A549 (cell line): ENCODE data around the gene GRPR. TPM values are rescaled to one million over a fixed set of nuclear protein-coding genes. Genes with fewer than 3 reads are reported as not detected.

Experiments used
- ATAC-seq, 2 experiments: fragments of 200-7000 bp in 1 of 2; fragments of >200 bp in 1 of 2; cut with Nextera tagmentation in 1 of 2; cut with Tn5 transposase in 1 of 2; 3 replicates each; pipeline versions ENCODE4 v1.8.0 to v1.9.1; 2018 to 2020; ENCODE audit warnings: mild to moderate bottlenecking in 1 of 2, moderate library complexity in 1 of 2
- CTCF ChIA-PET: fragments of 300-600 bp; sonication (Branson Sonifier 250); formaldehyde crosslinking; extraction: SDS; loops from one replicate; lab custom pipeline; 2021; ENCODE audit warnings: antibody characterized with exemption, inconsistent platforms; lab: Yijun Ruan, JAX
- POLR2A ChIA-PET: fragments of 350-600 bp; formaldehyde crosslinking; extraction: SDS; loops from one replicate; lab custom pipeline; 2021; ENCODE audit warnings: antibody characterized with exemption, inconsistent platforms; lab: Yijun Ruan, JAX
- DNase-seq, 2 experiments: peaks; one replicate each; pipeline versions ENCODE4 v3.0.0 to v3.0.0-alpha.2; 2011 to 2016; ENCODE audit warnings: low read depth in 1 of 2, low spot score in 1 of 2
- FAIRE-seq: peaks from 2 replicates; lab custom pipeline; 2011; peaks lifted over from hg19 to GRCh38; lab: Jason Lieb, UNC
- H3K27ac ChIP-seq, 2 experiments: fragments of >200 bp; sonication (Bioruptor Twin); formaldehyde crosslinking; 3 replicates each; pipeline ENCODE4 v1.5.1; 2016 to 2017
- H3K4me1 ChIP-seq: fragments of >200 bp; sonication (Bioruptor Twin); formaldehyde crosslinking; 3 replicates; pipeline ENCODE4 v1.6.1; 2016
- H3K4me2 ChIP-seq: fragments of >200 bp; sonication (Bioruptor Twin); formaldehyde crosslinking; 3 replicates; pipeline ENCODE4 v1.6.1; 2016
- H3K4me3 ChIP-seq: fragments of >200 bp; sonication (Bioruptor Twin); formaldehyde crosslinking; 3 replicates; pipeline ENCODE4 v1.5.1; 2016
- H3K9me3 ChIP-seq: fragments of >200 bp; sonication (Bioruptor Twin); formaldehyde crosslinking; 3 replicates; pipeline ENCODE4 v1.6.1; 2016
- ATOH8 ChIP-seq: fragments of 250-450 bp; sonication (Bioruptor Pico); IDR thresholded peaks from 2 replicates; pipeline ENCODE4 v1.5.0; 2020; ENCODE audit warnings: low read depth, mild to moderate bottlenecking, moderate library complexity
- BHLHE40 ChIP-seq: IDR thresholded peaks from 2 replicates; pipeline ENCODE4 v1.6.1; 2012; ENCODE audit warnings: low read depth, low read length, inconsistent platforms
- CHD4 ChIP-seq: fragments of 200-600 bp; sonication (generic); IDR thresholded peaks from 2 replicates; pipeline ENCODE4 v1.6.1; 2016; ENCODE audit warnings: antibody characterized with exemption, mild to moderate bottlenecking, borderline replicate concordance
- CTCF ChIP-seq: fragments of >200 bp; sonication (Bioruptor Twin); formaldehyde crosslinking; IDR thresholded peaks from 3 replicates; pipeline ENCODE4 v1.5.1; 2016
- E2F6 ChIP-seq: IDR thresholded peaks from 2 replicates; pipeline ENCODE4 v1.6.1; 2012; ENCODE audit warnings: low read depth, borderline replicate concordance
- FOSL2 ChIP-seq, 2 experiments: fragments of 450-650 bp in 1 of 2; fragments of >200 bp in 1 of 2; sonication (Bioruptor Twin) in 1 of 2; formaldehyde crosslinking; IDR thresholded peaks; 2 replicates each; pipeline versions ENCODE4 v1.5.0 to v1.6.1; 2016 to 2020; ENCODE audit warnings: mild to moderate bottlenecking in 1 of 2, moderate library complexity in 1 of 2
- GATA3 ChIP-seq: IDR thresholded peaks from 2 replicates; pipeline ENCODE4 v1.6.1; 2012; ENCODE audit warnings: borderline replicate concordance
- HEYL ChIP-seq: fragments of 250-450 bp; sonication (Bioruptor Pico); IDR thresholded peaks from 2 replicates; pipeline ENCODE4 v1.8.0; 2021; ENCODE audit warnings: mild to moderate bottlenecking, moderate library complexity
- HMGXB4 ChIP-seq: fragments of 250-450 bp; sonication (Bioruptor Pico); IDR thresholded peaks from 2 replicates; pipeline ENCODE4 v1.5.0; 2021; ENCODE audit warnings: mild to moderate bottlenecking, moderate library complexity, borderline replicate concordance
- HOXA7 ChIP-seq: fragments of 250-450 bp; sonication (Bioruptor Pico); IDR thresholded peaks from 2 replicates; pipeline ENCODE4 v1.5.0; 2020; ENCODE audit warnings: mild to moderate bottlenecking, moderate library complexity
- JUNB ChIP-seq: fragments of >200 bp; sonication (Bioruptor Twin); formaldehyde crosslinking; IDR thresholded peaks from 2 replicates; pipeline ENCODE4 v1.6.1; 2016
- MAX ChIP-seq: IDR thresholded peaks from 2 replicates; pipeline ENCODE4 v1.6.1; 2012
- MAZ ChIP-seq: fragments of 150-350 bp; IDR thresholded peaks from 2 replicates; pipeline ENCODE4 v1.6.1; 2014; ENCODE audit warnings: antibody characterized with exemption, low read depth, low read length, borderline replicate concordance
- MYC ChIP-seq: IDR thresholded peaks from 2 replicates; pipeline ENCODE4 v1.6.1; 2012; ENCODE audit warnings: mild to moderate bottlenecking, inconsistent platforms, low read length, improper control_type of control experiment, borderline replicate concordance
- PHF8 ChIP-seq: fragments of 200-600 bp; sonication (generic); IDR thresholded peaks from 2 replicates; pipeline ENCODE4 v1.6.1; 2016; ENCODE audit warnings: low read depth, mild to moderate bottlenecking, antibody characterized with exemption, moderate library complexity, borderline replicate concordance
- RAD21 ChIP-seq, 2 experiments: fragments of >200 bp in 1 of 2; sonication (Bioruptor Twin) in 1 of 2; formaldehyde crosslinking in 1 of 2; IDR thresholded peaks in 1 of 2; conservative IDR thresholded peaks in 1 of 2; 2 replicates in 1 of 2; 3 replicates in 1 of 2; pipeline ENCODE4 v1.6.1; 2012 to 2018; ENCODE audit warnings: inconsistent platforms in 1 of 2
- RNF2 ChIP-seq: fragments of 200-600 bp; sonication (generic); IDR thresholded peaks from 2 replicates; pipeline ENCODE4 v1.6.1; 2016; ENCODE audit warnings: low read depth, mild to moderate bottlenecking, antibody characterized with exemption, moderate library complexity, borderline replicate concordance
- SMC3 ChIP-seq: fragments of >200 bp; sonication (Bioruptor Twin); formaldehyde crosslinking; IDR thresholded peaks from 3 replicates; pipeline ENCODE4 v1.6.1; 2018; ENCODE audit warnings: inconsistent platforms
- SREBF2 ChIP-seq: fragments of 450-650 bp; IDR thresholded peaks from 2 replicates; pipeline ENCODE4 v1.6.1; 2014; ENCODE audit warnings: mild to moderate bottlenecking, moderate library complexity
- ZC3H11A ChIP-seq: fragments of 450-650 bp; IDR thresholded peaks from 2 replicates; pipeline ENCODE4 v1.6.1; 2014; ENCODE audit warnings: antibody characterized with exemption, mild to moderate bottlenecking
- ZFP36 ChIP-seq: fragments of 450-650 bp; IDR thresholded peaks from 2 replicates; pipeline ENCODE4 v1.6.1; 2014; ENCODE audit warnings: borderline replicate concordance; ENCODE audit not compliant: partially characterized antibody
- ZSCAN20 ChIP-seq: fragments of 250-450 bp; sonication (Bioruptor Pico); IDR thresholded peaks from 2 replicates; pipeline ENCODE4 v1.8.0; 2022; ENCODE audit warnings: mild to moderate bottlenecking, moderate library complexity
- WGBS: methylation state at CpG from one replicate; pipeline ENCODE4 v1.1.6; 2017; ENCODE audit errors: missing lambda C conversion rate; 5-methylcytosine and 5-hydroxymethylcytosine counted together
- polyA plus RNA-seq, 4 experiments: library from polyadenylated mRNA; depleted of rRNA in 3 of 4; stranded (reverse); fragments of >200 nt; fragmentation: RNase III in 1 of 4; extraction: RNeasy Plus Mini Kit Qiagen cat#74134 plus additional on column Dnase treatment in 1 of 4; gene quantifications; 2 replicates in 3 of 4; 3 replicates in 1 of 4; pipeline ENCODE4 v1.2.3, GENCODE V29; 2011 to 2017

Gene GRPR
- polyA plus RNA-seq, 2 of the 4 experiments (the other 2 are of a cell fraction) = 0.04 to 0.06 TPM

GRCh38 chrX:16171944-16172343, 48.6 kb downstream of the GRPR start:
- CTCF ChIA-PET = interaction anchor here (0.6 kb wide), 1 partner anchor 40 kb away, joined by 3 read pairs; no protein-coding TSS in a partner anchor
- Histone ChIP-seq H3K27ac (no peak overlapping the region), H3K9me3 (no peaks in the 10 kb centered on the region), H3K4me3 (no peak overlapping the region), H3K4me2 (no peak overlapping the region), H3K4me1 (no peaks in the 10 kb centered on the region)
- no peak for TF ChIP-seq RAD21 (conservative IDR thresholded peaks at IDR 0.05 in 1 of 2, IDR thresholded peaks at IDR 0.05 in 1 of 2)
- TF ChIP-seq SMC3 = no peak
- TF ChIP-seq HOXA7 = no peak
- no peak for TF ChIP-seq HMGXB4 (CRISPR knock-in tag)
- no peak for TF ChIP-seq ZSCAN20
- TF ChIP-seq FOSL2 (IDR thresholded peaks at IDR 0.05) = no peak
- no peak for TF ChIP-seq FOSL2 (CRISPR knock-in tag; IDR thresholded peaks at IDR 0.05)
- no peak for TF ChIP-seq BHLHE40
- no peak for TF ChIP-seq RNF2
- TF ChIP-seq JUNB = no peak
- no peak for TF ChIP-seq CTCF
- no peak for TF ChIP-seq GATA3
- TF ChIP-seq ATOH8 = no peak
- TF ChIP-seq PHF8 = no peak
- DNase-seq (no peak), FAIRE-seq (no peak), ATAC-seq (no peak)
- POLR2A ChIA-PET = no interaction called here
- WGBS = 68% methylated on average over 4 of the region's 4 CpGs

GRCh38 chrX:16172391-16172790, 49.0 kb downstream of the GRPR start:
- POLR2A ChIA-PET = no interaction called here
- FAIRE-seq (no peak), DNase-seq (no peak), ATAC-seq (no peak)
- Histone ChIP-seq H3K4me2 (no peak overlapping the region), H3K9me3 (no peaks in the 10 kb centered on the region), H3K4me1 (no peaks in the 10 kb centered on the region), H3K27ac (no peak overlapping the region), H3K4me3 (no peak overlapping the region)
- CTCF ChIA-PET = interaction anchor here (0.6 kb wide), 1 partner anchor 39 kb away, joined by 3 read pairs; no protein-coding TSS in a partner anchor
- 88% methylated on average over 3 of the region's 3 CpGs for WGBS
- TF ChIP-seq MAX (no peak), ZFP36 (no peak), MYC (no peak), E2F6 (no peak), ZC3H11A (no peak), MAZ (no peak), SREBF2 (no peak), HEYL (CRISPR knock-in tag) (no peak), CHD4 (no peak)
